ENCODE measurements around the gene WFDC11. TPM values are rescaled to one million over a fixed set of nuclear protein-coding genes. Genes with fewer than 3 reads are reported as not detected.

The WFDC11 gene
- total RNA-seq, 1 experiment from 2014 or later = not detected

DNA sequence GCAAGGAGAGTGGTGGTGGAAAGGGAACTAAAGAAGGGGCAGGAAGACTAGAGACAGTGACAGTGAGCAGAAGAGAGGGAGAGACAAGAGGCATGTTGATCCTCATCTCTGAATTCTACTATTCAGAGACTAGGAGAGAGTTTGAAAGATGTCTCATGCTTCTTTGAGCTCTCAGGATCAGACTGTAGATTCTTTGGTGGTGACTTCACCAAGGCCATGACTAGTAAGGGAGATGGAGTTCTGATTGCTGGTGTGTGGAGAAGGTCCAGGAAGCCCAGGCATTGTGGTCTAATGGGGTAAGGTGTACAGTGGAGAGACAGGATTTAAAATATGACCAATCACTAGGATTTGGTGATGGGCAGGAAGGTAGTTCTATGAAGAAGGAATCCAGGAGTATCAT, 39.7 kb downstream of the WFDC11 start:
- Histone ChIP-seq H3K27me3 (replicated peaks; ENCODE audit: control insufficient read depth, insufficient read depth, low read length) (no peaks in the 10 kb centered on the region), H3K4me3 (ENCODE audit: low read depth, low read length) (no peak overlapping the region), H3K4me1 (no peaks in the 10 kb centered on the region), H3K36me3 (ENCODE audit: control insufficient read depth, insufficient read depth, low read length) (no peaks in the 10 kb centered on the region), H3K9me3 (no peaks in the 10 kb centered on the region)
- DNase-seq = no peak
- ChIA-PET CTCF (interaction anchor here (1.0 to 4.4 kb wide), 6 partner anchors 13 to 303 kb away, joined by 3 to 112 read pairs (median 4); no protein-coding TSS in a partner anchor), POLR2A (no interaction called here)
- no peak overlapping the region for H3K27ac Mint-ChIP-seq (ENCODE audit: unreplicated experiment)
- intact Hi-C loops (cut with micrococcal nuclease; ENCODE audit: unreplicated experiment) = no loop called here
- H3K4me3 Mint-ChIP-seq (ENCODE audit: unreplicated experiment) = no peak overlapping the region
- H3K36me3 Mint-ChIP-seq (ENCODE audit: insufficient read depth, unreplicated experiment) = no peaks in the 10 kb centered on the region
- no peaks in the 10 kb centered on the region for H3K9me3 Mint-ChIP-seq (ENCODE audit: unreplicated experiment)
- TF ChIP-seq, protein P1, sequence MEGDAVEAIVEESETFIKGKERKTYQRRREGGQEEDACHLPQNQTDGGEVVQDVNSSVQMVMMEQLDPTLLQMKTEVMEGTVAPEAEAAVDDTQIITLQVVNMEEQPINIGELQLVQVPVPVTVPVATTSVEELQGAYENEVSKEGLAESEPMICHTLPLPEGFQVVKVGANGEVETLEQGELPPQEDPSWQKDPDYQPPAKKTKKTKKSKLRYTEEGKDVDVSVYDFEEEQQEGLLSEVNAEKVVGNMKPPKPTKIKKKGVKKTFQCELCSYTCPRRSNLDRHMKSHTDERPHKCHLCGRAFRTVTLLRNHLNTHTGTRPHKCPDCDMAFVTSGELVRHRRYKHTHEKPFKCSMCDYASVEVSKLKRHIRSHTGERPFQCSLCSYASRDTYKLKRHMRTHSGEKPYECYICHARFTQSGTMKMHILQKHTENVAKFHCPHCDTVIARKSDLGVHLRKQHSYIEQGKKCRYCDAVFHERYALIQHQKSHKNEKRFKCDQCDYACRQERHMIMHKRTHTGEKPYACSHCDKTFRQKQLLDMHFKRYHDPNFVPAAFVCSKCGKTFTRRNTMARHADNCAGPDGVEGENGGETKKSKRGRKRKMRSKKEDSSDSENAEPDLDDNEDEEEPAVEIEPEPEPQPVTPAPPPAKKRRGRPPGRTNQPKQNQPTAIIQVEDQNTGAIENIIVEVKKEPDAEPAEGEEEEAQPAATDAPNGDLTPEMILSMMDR (IDR thresholded peaks at IDR 0.05; ENCODE audit: insufficient read depth in 1 of 2, low read depth in 1 of 2, low read length in 1 of 2, severe bottlenecking in 1 of 2, unreplicated experiment in 1 of 2) = no peak
- BruUV-seq (replicated peaks) = no TSS peak
- H3K27me3 Mint-ChIP-seq (ENCODE audit: insufficient read depth, unreplicated experiment) = peaks cover 12% of the 10 kb centered on the region
- H3K4me1 Mint-ChIP-seq (ENCODE audit: low read depth, unreplicated experiment) = no peaks in the 10 kb centered on the region

DNA sequence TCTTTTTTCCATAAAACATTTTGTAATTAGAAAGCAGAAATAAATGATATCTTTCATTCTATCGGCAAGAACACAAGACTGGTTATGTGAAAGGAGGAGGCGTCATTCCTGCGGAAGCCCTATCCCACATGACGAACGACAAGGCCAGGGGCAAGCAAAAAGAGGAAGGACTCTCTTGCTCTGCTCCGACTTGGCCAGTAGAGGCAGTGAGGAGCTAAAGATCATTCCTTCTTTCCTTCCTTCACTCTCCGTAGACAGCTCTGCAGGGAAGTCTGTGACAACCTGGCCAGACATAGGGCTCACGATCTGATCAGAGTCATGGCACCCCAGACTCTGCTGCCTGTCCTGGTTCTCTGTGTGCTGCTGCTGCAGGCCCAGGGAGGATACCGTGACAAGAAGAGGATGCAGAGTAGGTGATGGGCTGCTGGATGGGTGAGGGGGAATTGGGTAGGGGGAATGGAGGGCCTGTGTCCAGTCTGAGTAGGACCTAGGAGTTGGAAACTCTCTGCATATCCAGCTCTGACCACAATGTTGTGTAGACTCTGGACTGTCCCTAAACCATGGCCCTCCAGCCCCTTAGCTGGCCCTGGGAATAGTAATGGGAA, 40.4 kb downstream of the WFDC11 start, which contains the start of gene WFDC10A:
TSS of gene WFDC10A (plus strand) at position 244 of the 605 bp plus-strand sequence. CDS start at position 319, 75 bp downstream.
- Mint-ChIP-seq H3K4me1 (ENCODE audit: low read depth, unreplicated experiment) (no peaks in the 10 kb centered on the region), H3K36me3 (ENCODE audit: insufficient read depth, unreplicated experiment) (no peaks in the 10 kb centered on the region), H3K4me3 (ENCODE audit: unreplicated experiment) (no peak within 1 kb of the TSS), H3K27me3 (ENCODE audit: insufficient read depth, unreplicated experiment) (peaks cover 12% of the 10 kb centered on the region), H3K9me3 (ENCODE audit: unreplicated experiment) (no peaks in the 10 kb centered on the region), H3K27ac (ENCODE audit: unreplicated experiment) (no peak within 1 kb of the TSS)
- Histone ChIP-seq H3K4me1 (no peaks in the 10 kb centered on the region), H3K4me3 (ENCODE audit: low read depth, low read length) (no peak within 1 kb of the TSS), H3K27me3 (replicated peaks; ENCODE audit: control insufficient read depth, insufficient read depth, low read length) (no peaks in the 10 kb centered on the region), H3K36me3 (ENCODE audit: control insufficient read depth, insufficient read depth, low read length) (no peaks in the 10 kb centered on the region), H3K9me3 (no peaks in the 10 kb centered on the region)
- TF ChIP-seq, protein P1 (IDR thresholded peaks at IDR 0.05; ENCODE audit: insufficient read depth in 1 of 2, low read depth in 1 of 2, low read length in 1 of 2, severe bottlenecking in 1 of 2, unreplicated experiment in 1 of 2) = peak; percentile 90 to 99
- BruUV-seq (replicated peaks) = no TSS peak
- DNase-seq = peak; percentile 81 to 84
- CTCF ChIA-PET = interaction anchor here (0.5 to 4.4 kb wide), 27 partner anchors 8 to 332 kb away, joined by 3 to 112 read pairs (median 3); no protein-coding TSS in a partner anchor
- POLR2A ChIA-PET = interaction anchor here (0.6 to 0.7 kb wide), 2 partner anchors 20 to 141 kb away, joined by 4 to 7 read pairs; no protein-coding TSS in a partner anchor
- intact Hi-C loops (cut with micrococcal nuclease; ENCODE audit: unreplicated experiment) = loop anchor here (1.0 to 10.0 kb wide), 5 partner anchors 37 to 315 kb away; partner anchors contain the start of gene WFDC11

DNA sequence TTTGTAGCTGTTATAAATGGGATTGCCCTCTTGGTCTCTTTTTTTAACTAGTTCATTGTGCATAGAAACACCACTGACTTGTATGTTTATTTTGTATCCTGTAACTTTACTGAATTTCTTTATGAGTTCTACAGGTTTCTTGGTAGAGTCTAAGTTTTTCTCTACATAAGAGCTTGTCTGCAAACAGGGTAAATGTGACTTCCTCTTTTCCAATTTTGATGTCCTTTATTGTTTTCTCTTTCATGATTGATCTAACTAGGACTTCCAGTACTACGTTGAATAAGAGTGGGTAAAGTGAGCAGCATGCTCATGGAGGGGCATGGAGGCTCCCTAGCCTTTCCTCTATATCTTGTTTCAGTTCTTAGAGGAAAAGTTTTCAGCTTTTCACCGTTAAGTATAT, 43.5 kb downstream of the WFDC11 start:
- intact Hi-C loops (cut with micrococcal nuclease; ENCODE audit: unreplicated experiment) = loop anchor here (10.0 kb wide), 3 partner anchors 48 to 312 kb away; partner anchors contain the start of gene WFDC11
- H3K36me3 Mint-ChIP-seq (ENCODE audit: insufficient read depth, unreplicated experiment) = no peaks in the 10 kb centered on the region
- POLR2A ChIA-PET = no interaction called here
- H3K4me3 ChIP-seq (ENCODE audit: low read depth, low read length) = no peak overlapping the region
- no TSS peak for BruUV-seq (replicated peaks)
- no peaks in the 10 kb centered on the region for H3K9me3 ChIP-seq
- H3K27me3 ChIP-seq (replicated peaks; ENCODE audit: control insufficient read depth, insufficient read depth, low read length) = no peaks in the 10 kb centered on the region
- H3K27ac Mint-ChIP-seq (ENCODE audit: unreplicated experiment) = no peak overlapping the region
- no peak for DNase-seq
- H3K4me1 ChIP-seq = peaks cover 11% of the 10 kb centered on the region
- TF ChIP-seq, protein P1 (IDR thresholded peaks at IDR 0.05; ENCODE audit: insufficient read depth in 1 of 2, low read depth in 1 of 2, low read length in 1 of 2, severe bottlenecking in 1 of 2, unreplicated experiment in 1 of 2) = no peak
- peaks cover 12% of the 10 kb centered on the region for H3K4me1 Mint-ChIP-seq (ENCODE audit: low read depth, unreplicated experiment)
- peaks cover 1% of the 10 kb centered on the region for H3K9me3 Mint-ChIP-seq (ENCODE audit: unreplicated experiment)
- CTCF ChIA-PET = no interaction called here
- H3K36me3 ChIP-seq (ENCODE audit: control insufficient read depth, insufficient read depth, low read length) = no peaks in the 10 kb centered on the region
- peaks cover 2% of the 10 kb centered on the region for H3K27me3 Mint-ChIP-seq (ENCODE audit: insufficient read depth, unreplicated experiment)
- no peak overlapping the region for H3K4me3 Mint-ChIP-seq (ENCODE audit: unreplicated experiment)
